ENCODE data around the gene PXMP4.
A peak's percentile ranks its signal among the peaks of the same experiment; 100 is the strongest.

PXMP4 gene

DNA sequence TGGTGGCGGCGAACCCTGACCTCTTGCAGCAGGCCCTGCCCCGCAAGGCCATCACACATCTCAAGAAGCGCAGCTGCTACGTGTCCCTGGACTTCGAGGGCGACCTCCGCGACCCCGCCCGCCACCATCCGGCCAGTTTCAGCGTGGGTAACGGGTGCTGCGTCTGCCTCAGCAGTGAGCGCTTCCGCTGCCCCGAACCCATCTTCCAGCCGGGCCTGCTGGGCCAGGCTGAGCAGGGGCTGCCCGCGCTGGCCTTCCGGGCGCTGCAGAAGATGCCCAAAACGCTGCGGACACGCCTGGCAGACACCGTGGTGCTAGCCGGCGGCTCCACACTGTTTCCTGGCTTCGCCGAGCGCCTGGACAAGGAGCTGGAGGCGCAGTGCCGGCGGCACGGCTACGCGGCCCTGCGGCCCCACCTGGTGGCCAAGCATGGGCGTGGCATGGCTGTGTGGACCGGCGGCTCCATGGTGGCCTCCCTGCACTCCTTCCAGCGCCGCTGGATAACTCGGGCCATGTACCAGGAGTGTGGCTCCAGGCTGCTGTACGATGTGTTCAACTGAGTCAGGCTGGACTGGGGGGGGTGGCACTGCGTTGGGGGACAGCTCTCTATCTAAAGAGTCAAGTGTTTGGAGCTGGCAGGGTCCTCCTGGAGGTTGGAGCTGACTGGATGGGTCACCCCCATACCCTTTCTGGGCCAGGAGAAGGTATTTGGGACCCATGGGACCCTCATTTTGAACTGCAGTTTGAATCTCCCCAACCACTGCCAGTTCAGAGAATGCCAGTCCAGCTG lies 52.2 kb downstream of the PXMP4 start:
- no peak for DNase-seq

DNA sequence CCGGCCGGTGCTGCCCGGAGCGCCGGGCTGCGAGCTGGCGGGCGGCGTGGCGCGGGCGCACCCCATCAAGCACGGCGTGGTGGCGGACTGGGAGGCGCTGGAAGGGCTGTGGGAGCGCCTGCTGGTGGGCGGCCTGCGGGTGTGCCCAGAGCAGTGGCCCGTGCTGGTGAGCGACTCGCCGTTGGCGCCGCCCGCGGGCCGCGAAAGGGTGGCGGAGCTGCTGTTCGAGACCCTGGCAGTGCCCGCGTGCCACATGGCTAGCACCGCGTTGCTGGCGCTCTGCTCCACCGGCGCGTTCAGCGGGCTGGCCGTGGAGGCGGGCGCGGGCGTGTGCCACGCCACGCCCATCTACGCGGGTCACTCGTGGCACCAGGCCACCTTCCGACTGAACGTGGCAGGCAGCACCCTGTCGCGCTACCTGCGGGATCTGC lies 52.9 kb downstream of the PXMP4 start:
- DNase-seq: no peak

DNA sequence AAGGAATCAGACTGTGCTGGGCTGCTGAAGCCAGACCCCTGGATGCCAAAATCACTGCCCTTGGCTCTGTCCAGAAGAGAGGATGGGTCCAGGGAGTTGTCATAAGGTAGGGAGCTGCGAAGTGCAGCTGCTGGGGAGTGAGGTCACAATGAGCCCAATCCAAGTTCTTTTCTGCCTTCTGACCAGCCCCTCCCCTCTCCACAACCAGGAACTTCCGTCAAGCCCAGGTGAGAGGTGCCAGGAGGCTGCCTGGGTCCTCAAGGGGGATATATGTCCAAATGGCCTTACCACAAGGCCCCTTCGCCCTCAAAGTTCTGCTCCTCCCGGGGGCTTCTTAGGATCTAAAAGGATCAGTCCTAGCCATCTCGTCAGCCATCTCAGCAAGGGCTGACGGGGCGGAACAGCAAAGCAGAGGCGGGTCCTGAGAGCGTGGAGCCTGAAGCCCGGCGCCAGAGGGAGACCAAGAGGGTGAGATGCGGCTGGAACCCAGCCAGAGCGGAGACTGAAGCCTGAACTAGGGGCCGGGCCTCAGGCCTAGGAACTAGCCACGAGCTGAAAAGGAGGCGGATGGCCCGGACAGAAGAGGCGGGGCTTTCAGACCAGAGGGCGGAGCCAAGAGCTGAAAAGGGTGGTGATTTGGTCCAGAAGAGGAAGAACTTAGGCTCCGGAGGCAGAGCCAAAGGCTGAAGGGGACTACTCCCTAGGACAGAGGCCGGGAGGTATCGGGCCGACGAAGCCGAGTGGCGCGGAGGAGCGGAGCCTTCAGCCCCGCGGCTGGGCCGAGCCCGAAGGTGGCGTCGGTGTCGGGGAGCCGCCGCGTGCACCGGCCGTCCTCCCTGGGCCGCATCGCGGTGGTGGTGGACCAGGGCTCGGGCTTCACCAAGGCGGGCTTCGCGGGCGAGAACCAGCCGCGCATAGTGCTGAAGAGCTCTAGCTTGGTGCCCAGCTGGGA lies 53.5 kb downstream of the PXMP4 start, which contains the start of gene ACTL10:
Gene ACTL10, plus strand, starts transcription at position 651 of the 952 bp plus-strand sequence. CDS start 555 bp downstream, outside the sequence.
- DNase-seq: peak; percentile 32

DNA sequence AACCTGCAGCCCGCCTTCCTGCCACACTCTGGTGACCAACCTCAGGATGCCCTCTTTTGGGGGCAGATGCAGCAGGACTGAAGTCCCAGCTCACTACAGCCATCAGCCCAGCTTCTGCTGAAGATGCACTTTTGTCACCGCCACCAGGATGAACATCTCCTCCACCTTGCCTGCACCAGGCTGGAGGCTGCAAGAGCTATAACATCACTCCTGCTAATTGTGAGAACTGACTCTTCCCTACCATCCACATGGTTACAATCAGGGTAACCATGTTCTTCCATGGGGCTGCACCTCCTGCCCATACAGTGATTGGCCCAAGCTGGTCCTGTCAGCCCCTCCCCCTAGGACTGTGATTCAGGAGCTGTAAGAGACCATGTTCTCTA lies 55.4 kb downstream of the PXMP4 start:
- DNase-seq: no peak

DNA sequence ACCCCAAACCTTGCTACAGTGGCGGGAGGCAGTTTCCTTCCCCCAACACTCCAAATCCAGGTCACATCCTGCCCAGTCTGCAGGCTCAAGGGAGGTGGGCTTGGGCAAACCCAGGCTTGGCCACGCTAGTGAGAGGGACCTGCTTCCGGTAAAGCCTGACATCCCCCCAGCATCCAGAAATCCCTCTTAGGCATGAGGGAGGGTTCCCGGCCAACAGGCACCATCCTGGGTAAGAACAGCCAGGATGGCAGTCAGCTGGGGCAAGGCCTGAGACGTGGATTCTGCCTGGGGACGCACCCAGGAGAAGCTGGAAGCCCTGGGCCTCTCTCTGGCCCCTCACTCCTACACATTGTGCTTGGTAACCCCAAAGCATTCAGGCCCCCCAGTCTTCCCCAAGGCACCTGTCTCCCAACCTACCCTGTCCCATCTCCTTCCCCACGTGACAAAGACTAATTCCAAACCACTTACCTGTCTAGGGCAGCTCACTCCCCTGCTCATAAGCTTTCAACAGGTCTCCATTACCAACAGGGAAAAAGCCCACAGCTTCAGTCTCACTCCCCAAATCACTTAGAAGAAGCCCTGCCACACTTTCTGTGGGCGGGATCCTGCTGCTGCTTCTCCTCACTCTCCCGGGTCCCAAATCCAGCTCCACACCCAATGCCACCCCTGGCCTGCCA lies 55.9 kb downstream of the PXMP4 start:
- no peak for DNase-seq

DNA sequence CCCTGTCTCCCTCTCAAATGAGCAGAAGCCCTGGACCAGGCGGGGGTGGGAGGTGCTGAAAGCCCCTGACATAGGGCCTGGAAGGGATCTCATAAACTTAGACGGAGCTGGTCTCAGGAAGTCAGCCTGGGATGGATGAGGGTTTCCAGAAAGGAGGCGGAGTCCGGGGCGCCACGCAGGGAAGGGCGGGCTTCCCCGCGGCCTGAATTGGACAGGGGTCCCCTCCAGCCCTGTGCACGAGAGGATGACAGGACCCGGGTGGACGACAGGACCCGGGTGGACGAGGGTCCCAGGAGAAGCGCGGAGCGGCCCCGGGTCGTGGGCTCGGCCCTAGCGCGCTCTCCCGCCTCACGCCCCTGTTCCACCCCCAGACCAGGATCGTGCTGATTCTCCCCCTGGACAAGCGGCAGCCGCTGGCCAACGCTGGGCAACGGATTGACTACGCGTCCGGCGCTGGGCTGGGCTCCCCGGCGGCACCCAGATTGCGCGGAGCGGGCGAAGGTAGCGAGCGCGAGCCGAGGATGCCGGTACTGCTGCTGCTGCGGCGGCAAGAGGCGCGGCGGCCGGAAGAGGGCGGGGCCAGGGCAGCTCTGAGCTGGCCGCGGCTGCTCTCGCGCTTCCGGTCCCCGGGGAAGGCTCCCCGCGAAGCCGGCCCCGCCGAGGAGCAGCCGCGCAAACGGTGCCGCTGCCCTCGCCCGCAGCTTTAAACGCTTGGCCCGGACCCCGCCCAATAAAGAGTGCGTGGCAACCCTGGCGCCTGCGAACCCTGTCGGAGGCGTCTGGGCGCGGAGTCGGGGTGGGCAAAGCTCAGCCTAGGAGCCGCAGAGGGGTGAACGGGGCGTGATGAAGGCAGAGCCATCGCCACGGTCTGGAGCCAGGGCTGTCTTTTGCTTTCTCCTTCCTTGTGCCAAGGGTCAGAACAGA lies 56.7 kb downstream of the PXMP4 start:
- peak; percentile 59 for DNase-seq

DNA sequence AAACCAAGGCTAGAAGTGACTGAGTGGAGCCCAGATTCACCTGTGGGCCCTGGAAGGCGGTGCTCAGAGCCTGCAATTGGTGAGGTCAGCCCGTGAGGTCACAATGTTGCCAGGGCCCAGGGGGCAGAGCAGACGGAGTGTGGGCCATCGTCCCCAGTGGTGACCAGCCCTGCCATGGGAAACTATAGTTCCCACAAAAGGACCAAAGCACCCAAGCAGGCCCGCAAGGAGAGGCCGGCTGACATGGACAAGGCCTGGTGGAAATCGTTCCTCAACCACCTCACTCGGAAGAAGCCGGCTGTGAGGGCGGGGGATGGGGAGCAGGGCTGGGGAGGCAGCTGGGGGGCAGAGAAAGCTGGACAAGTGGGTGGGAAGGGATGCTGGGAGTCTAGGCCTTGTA lies 57.9 kb downstream of the PXMP4 start, which contains the start of gene C20orf144:
Gene C20orf144, plus strand, starts transcription at position 156 of the 400 bp plus-strand sequence. Its CDS starts 19 bp downstream, at position 175.
- no peak for DNase-seq

DNA sequence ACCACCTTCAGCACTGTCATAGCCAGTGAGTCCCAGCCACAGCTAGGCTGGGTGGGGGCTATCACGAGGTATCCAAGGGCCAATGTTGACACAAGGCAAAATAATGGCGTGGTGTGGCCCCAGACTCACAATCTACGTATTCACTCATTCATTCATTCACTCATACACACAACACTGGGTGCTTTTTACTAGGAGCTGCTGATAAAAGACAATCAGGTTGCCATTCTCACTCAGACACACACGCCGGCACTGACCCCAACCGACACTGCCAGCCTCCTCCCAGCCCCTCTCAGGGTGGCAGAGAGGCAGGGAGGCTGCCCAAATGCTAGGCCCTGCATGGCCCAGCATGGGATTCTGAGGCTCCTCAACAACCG lies 59.4 kb downstream of the PXMP4 start:
- DNase-seq: no peak

DNA sequence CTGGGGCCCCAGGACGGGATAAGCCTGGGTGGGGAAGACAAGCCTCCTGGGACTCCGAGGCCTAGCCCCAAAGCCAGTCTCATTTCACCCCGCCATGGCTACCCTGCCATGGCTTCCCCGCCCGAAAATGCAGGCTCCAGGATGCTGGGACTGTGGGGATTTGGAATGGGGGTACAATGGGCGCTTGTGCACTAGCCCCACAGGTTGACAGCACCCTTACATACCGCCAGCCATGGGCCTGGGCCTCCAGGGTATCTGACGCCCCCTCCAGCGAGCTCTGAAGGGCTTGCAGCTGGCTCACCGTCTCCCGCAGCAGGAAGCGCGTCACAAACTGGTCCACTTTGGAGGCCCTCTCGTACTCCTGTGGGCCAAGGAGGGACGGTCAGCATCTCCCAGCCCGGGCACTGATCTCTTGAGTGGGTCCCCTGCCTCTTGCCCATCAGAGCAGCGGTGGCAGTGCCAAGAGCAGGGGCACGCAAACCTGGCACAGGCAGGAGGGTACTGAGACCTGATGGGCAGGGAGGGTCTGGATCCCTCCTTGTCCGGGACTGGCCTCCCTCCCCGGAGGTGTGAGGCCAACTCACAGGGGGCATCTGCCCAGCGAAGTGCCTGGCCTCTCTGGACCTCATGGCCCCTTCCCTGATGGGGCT lies 60.0 kb downstream of the PXMP4 start:
- no peak for DNase-seq

DNA sequence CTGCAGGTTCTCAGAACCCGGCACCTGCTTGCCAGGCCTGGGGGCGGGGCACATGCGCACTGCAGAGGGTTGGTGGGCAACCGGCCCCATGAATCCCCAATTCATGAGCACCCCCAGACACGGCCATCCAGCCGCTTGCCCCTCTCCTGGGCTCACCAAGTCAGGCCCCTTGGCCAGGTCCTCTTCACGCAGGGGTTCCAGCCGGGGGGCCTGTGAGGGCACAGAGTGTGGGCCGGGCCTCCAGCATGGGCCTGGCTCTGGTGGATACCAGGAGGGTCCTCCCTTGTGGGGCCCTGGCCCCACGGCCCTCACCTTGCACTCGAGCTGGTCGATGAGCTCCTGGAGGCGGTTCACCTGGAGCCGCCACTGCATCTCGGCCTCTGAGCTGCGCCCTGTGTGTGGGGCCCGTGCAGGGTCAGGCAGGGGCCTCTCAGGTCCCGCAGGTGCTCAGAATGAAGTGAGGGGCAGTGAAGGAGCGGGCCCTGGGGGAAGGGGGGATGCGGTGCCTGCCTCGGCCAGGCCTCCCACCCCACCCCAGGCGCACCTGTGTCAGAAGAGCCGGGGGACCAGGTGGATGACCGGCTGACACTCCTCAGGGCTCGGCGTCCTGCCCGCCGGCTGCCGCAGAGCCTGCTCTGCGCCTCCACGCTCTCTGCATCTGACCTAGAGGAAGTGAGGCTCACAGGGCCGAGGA lies 60.6 kb downstream of the PXMP4 start:
- DNase-seq: no peak

DNA sequence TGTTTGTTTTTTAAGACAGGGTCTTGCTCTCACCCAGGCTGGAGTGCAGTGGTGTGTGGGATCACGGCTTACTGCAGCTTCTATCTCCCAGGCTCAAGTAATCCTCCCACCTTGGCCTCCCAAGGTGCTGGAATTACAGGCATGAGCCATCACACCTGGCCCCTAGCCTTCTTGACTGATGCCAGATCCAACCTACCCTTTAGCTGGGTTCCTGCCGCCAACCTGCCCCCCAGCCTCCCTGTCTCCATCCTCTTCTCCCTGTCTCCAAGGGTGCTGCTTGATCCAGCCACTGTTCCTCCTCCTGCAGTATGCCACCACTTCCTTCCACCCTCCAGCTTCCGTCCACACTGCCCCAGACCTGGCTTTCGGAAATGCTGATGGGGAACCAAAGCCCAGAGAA lies 61.2 kb downstream of the PXMP4 start:
- no peak for DNase-seq

DNA sequence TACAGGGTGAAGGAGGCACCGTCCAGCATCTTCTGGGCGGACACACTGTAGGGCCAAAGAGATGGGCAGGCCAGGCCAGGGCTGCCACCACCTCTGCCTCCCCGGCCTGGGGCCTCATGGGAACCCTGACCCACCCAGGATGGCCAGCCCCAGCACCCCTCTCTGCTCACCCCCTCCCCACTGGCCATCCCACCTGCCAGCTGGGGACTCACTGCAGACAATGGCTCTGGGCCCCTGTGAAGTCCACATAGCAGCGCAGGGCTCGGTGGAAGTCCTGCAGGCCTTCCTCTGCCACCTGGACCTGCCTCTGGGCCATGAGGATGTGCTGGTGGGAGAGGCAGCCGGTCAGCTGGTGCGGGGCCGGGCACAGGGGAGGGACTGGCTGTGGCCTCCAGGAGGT lies 61.6 kb downstream of the PXMP4 start:
- no peak for DNase-seq

DNA sequence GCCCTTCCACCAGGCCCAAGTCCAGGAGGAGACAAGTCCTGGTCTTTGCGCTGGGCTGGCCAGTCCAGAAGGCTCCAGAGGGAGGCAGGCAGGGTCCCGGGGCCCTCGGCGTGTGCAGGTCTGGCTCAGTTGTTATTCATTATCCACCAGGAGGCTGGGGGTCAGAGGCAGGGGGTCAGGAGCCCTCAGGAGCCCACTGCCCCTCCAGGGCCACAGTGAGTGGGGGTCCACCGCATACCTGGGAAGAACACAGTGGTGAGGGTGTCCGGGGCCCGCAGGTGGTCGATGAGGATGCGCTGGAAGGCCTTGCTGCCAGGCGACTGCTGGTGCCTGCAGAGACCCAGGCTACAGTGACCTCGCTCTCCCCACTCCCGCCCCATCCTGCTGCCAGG lies 62.4 kb downstream of the PXMP4 start:
- no peak for DNase-seq

DNA sequence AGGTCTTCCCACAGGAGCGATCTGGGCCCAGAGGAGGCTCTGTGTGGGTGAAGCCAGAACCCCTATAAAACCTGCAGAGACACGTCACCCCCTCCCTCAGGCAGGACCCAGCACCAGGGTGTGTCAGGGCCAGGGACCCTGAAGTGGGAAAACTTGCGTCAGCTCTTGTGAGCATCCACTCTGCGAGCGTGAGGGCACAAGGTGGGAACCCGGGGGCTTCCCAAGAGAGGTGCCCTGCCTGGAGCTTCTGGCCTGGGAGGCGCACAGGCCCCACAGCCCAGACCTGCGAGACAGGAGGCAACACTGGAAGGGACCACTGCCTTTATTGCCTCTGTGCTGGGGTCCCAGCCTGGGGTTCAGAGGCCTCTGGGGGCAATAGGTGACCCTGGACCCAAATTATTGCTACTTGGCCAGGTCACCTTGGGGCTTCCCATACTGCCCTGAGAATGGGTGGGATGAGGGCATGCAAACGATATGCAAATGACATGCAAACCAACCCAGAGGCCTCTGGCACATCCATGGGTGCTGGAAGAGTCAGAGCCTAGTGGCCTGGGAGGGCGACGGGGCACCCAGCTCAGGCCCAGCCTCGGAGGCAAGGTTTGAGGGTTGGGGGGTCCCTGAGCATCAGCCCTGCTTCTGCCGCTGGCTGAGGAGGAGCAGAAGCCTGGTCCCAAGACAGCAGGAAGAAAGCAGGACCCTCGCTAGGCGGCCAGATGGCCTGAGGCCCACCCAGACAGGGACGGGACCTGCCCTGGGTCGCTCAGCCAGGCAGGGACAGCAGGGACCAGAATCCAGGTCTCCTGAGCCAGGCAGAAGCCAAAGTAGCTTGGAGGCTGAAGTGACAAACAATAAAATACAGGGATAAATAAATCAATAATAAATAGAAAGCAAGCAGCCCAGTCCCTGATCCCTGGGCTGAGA lies 63.1 kb downstream of the PXMP4 start:
- no peak for DNase-seq

DNA sequence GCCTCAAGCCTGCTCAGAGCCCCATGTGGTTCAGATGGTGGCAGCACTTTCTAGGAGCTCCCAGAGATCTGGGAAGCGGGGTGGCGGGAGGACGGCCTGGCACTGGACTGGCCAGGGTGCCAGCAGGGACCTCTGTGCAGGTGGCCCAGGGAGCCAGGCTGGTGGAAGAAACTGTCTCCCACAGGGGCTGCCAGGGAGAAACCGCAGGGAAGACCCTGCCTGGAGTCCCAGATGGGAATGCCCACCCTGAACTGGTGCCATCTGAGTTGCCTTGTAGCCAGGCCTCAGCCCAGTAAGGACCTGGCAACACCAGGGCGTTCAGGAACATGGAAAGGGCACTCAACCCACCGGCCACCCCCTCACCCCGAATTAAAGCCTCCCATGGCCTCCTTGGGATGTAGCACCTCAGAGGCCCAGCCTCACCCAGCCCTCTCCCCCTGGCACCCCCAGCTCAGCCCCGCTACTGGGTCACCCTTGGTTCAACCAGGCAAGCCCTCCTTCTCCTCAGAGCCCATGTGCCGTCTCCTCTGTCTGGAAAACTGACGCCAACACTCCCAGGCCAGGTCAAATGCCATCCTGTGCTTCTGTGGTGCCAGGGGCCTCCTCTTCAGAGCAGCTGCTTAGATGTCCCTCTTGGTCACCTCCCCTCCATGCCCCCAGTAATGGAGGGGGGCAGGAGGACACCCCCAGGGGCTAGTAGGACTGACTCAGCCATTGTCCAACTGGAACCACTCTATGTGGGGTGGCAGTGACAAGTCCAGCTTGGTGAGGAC lies 63.9 kb downstream of the PXMP4 start:
- DNase-seq: no peak

DNA sequence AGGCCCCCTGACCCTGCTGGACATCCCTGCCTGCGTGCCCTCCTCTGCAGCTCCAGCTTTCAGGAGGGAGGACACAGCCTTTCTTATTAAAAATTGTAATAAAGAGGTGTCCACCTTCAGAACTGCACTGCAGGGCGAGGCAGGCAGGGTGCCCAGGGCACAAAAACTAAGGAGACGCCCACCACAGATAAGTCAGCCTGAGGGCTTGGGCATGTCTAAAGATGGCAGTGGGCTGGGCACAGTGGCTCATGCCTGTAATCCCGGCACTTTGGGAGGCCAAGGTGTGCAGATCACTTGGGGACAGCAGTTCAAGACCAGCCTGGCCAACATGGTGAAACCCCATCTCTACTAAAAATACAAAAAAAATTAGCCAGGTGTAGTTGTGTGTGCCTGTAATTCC lies 64.9 kb downstream of the PXMP4 start:
- DNase-seq: no peak

DNA sequence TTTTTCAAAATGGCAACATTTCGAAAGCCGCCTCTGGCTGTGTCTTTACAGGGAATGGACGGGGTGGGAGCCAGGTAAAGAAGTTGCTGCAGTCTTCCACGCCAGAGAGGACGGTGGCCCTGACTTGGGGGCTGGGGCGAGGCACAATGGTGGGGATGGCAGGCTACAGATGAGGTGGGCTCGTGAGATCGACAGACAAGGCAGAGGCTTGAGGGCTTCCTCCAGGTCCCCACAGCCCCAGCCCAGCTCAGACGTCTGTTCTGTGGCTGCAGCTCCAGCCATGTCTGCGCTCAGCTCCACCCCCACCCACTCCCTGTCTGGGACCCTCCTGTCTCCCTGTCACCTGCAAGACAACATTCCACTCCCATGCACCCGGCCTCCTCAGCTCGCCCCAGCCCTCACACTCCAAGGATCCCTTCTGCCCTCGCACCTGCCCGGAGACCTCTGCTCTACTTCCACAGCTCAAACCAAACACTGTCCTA lies 65.4 kb downstream of the PXMP4 start:
- DNase-seq: no peak

DNA sequence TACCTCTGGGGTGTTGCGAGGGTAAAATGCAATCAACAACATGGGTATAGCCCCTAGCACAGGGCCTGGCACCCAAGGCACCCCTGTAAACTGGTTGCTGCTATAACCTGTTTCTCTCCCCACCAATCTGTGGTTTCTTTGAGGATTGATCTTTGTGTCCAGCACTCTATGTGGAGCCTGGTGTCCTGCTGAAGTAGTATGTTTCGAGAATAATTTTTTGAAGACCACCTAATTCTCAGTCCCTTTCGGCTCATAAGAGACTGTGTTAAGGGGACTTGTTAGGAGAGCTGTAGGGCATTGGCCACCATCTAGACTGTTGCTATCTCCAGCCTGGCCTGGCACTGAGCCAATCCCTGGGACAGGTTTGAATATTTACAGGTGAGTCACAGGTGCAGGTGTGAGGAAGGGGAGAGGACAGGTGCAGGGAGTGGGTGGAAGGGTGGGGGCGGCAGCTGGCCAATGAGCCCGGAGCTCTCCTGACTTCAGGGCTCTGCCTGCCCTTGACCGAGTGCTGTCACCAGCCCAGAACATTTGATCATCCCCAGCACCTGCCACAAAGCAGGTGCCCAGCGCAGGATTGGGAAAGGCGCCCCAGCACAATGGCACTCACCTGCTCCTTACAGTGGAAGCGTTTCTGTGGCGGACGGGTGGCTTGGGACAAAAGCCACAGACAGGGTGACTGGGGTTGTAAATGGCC lies 66.1 kb downstream of the PXMP4 start:
- no peak for DNase-seq
